Thoracic aorta (tissue), 2 donors: Measurements from ENCODE around the gene SEMA4C. TPM values are rescaled to one million over a fixed set of nuclear protein-coding genes. Genes with fewer than 3 reads are reported as not detected.

Experiments used
- ATAC-seq: fragments of 150-250 bp; one replicate; pipeline ENCODE4 v1.8.0; 2017; ENCODE audit warnings: low read depth; ENCODE audit not compliant: insufficient number of reproducible peaks, low FRiP score
- DNase-seq: peaks from one replicate; pipeline ENCODE4 v3.0.0-alpha.2; 2020; ENCODE audit warnings: low spot score
- H3K27ac ChIP-seq, 2 donors: fragments of 200-600 bp; sonication (generic); 1 replicate in 1 of 2; 2 replicates in 1 of 2; pipeline ENCODE4 v1.5.1; 2016; ENCODE audit warnings: mild to moderate bottlenecking in 2 of 2, moderate library complexity in 2 of 2
- H3K27me3 ChIP-seq: fragments of 200-600 bp; sonication (generic); replicated peaks from 2 replicates; pipeline ENCODE4 v1.6.0; 2016; ENCODE audit warnings: mild to moderate bottlenecking; ENCODE audit not compliant: insufficient read depth
- H3K36me3 ChIP-seq: fragments of 200-600 bp; sonication (generic); one replicate; pipeline ENCODE4 v1.5.1; 2016
- H3K4me1 ChIP-seq, 2 donors: fragments of 200-600 bp; sonication (generic); 1 replicate in 1 of 2; 2 replicates in 1 of 2; pipeline versions ENCODE4 v1.5.1 to v1.6.0; 2016; ENCODE audit warnings: low read depth in 2 of 2, mild to moderate bottlenecking in 1 of 2; ENCODE audit not compliant: control insufficient read depth in 1 of 2
- H3K4me3 ChIP-seq: fragments of 200-600 bp; sonication (generic); 2 replicates; pipeline ENCODE4 v1.5.1; 2016; ENCODE audit warnings: mild to moderate bottlenecking
- H3K9me3 ChIP-seq: fragments of 200-600 bp; sonication (generic); 2 replicates; pipeline ENCODE4 v1.5.1; 2016
- total RNA-seq, 2 donors: library from RNA; depleted of rRNA; stranded (reverse); fragments of >200 nt; gene quantifications; one replicate each; pipeline versions ENCODE4 v1.1.0 to v1.2.3, GENCODE V29; 2016
- TF ChIP-seq, protein P1 (sequence below): fragments of 200-600 bp; sonication (generic); IDR thresholded peaks from one replicate; pipeline ENCODE4 v1.5.1; 2019; ENCODE audit warnings: antibody characterized with exemption

The SEMA4C gene
- total RNA-seq, 2 donors from 2014 or later, result 44.1 to 66.3 TPM

DNA sequence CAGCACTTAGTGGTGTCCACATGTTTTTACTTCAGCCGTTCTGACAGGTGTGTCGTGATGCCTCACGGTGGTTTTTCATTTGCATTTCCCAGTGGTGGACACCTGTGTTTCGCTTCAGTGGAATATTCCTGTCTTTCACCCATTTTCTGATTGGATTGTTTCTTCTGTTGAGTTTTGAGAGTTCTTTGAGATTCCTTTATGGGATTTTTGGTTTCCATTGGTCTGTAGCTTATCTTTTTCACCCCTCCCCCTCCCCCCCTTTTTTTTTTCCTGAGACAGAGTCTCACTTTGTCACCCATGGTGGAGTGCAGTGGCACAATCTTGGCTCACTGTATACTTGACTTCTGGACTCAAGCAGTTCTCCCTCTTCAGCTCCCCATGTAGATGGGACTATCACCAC, 34.0 kb downstream of the SEMA4C start:
- H3K27me3 ChIP-seq, result no peaks in the 10 kb centered on the region
- H3K36me3 ChIP-seq, result peaks cover 19% of the 10 kb centered on the region
- H3K4me1 ChIP-seq, result peaks cover 0 to 10% of the 10 kb centered on the region in 2 donors
- no peak overlapping the region for H3K4me3 ChIP-seq
- no peak for DNase-seq
- no peak for ATAC-seq
- H3K27ac ChIP-seq, result no peak overlapping the region
- H3K9me3 ChIP-seq, result no peaks in the 10 kb centered on the region
- TF ChIP-seq, protein P1, sequence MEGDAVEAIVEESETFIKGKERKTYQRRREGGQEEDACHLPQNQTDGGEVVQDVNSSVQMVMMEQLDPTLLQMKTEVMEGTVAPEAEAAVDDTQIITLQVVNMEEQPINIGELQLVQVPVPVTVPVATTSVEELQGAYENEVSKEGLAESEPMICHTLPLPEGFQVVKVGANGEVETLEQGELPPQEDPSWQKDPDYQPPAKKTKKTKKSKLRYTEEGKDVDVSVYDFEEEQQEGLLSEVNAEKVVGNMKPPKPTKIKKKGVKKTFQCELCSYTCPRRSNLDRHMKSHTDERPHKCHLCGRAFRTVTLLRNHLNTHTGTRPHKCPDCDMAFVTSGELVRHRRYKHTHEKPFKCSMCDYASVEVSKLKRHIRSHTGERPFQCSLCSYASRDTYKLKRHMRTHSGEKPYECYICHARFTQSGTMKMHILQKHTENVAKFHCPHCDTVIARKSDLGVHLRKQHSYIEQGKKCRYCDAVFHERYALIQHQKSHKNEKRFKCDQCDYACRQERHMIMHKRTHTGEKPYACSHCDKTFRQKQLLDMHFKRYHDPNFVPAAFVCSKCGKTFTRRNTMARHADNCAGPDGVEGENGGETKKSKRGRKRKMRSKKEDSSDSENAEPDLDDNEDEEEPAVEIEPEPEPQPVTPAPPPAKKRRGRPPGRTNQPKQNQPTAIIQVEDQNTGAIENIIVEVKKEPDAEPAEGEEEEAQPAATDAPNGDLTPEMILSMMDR, result no peak

DNA sequence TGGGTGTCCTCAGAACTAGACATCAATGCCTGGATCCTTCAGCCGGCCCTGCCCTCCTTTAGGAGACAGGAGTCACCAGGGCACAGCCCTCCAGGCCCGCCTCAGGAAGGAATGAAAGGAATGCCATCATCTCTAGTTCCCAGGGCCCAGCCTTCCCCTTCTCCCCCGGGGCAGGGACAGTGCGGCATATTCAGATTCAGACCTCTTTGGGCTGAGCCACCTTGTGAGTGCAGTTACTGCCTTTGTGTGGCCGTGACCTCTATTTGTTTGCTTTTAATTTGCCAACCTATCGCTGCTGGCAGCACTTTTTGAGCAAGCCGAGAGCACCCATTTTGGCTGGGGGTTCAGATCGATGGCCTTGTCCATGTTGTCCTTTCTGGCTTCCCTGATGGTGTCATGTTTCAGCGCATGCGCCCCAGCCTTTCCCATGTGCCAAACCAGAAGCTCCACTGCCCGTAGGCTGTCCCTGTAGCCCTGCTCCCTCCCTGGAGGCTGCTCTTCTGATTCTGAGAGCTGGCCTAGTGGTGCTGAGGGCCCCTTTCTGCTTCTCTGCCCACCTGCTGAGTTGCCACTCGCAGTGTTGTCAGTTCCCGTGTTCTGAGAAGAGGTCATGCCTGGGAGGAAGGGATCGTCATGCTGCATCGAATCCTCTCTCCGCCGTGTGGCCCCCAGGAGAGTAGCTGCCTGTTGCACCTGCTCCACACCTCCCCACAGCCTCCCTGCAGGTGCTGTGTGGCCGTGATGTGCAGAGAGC, 36.9 kb downstream of the SEMA4C start:
- Histone ChIP-seq H3K4me3 (no peak overlapping the region), H3K36me3 (peaks cover 37% of the 10 kb centered on the region), H3K4me1 (no peaks in the 10 kb centered on the region), H3K9me3 (no peaks in the 10 kb centered on the region), H3K27ac (peak overlapping the region in 1 of 2 donors; percentile 29), H3K27me3 (no peaks in the 10 kb centered on the region)
- ATAC-seq (no peak), DNase-seq (no peak)
- TF ChIP-seq, protein P1, result no peak

DNA sequence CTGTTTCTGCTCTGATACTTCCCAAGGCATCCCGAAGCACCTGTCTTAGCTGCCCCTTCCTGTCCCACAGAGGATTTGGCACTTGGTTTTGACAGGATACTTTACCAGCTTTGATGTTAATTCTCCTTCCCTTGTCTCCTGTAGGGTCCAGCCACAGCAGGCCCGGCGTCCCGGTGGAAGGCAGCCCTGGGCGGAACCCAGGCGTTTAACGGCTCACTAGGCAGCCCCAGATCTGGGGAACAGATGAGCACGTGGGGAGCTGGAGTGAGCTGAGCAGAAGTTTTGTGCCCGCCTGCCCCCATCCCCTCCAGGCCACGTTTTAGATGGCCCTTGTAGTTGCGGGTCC, 37.5 kb downstream of the SEMA4C start:
- Histone ChIP-seq H3K4me3 (no peak overlapping the region), H3K9me3 (no peaks in the 10 kb centered on the region), H3K27ac (no peak overlapping the region), H3K27me3 (no peaks in the 10 kb centered on the region), H3K36me3 (peaks cover 37% of the 10 kb centered on the region), H3K4me1 (no peaks in the 10 kb centered on the region)
- no peak for DNase-seq
- ATAC-seq, result no peak
- TF ChIP-seq, protein P1, result no peak

DNA sequence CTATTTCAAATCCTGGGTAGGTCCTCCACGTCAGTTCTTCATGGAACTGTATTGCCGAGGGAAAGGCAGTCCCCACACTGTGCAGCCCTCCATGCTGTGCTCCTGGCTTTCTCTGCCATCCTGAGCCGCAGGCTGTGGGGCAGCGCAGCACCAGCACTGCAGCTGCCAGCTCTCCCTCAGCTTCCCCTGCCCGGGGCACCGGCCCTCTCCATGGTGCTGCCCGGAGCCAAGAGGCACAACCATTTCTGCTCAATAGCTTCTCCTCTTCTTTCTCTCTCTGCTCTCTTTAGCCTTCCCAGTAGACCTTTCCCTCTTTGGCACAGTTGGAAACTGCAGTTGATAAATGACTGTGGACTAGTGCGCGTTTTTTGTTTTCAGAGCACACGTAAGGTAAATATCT, 38.2 kb downstream of the SEMA4C start:
- Histone ChIP-seq H3K4me1 (no peaks in the 10 kb centered on the region), H3K9me3 (no peaks in the 10 kb centered on the region), H3K27ac (no peak overlapping the region), H3K36me3 (peaks cover 37% of the 10 kb centered on the region), H3K4me3 (no peak overlapping the region), H3K27me3 (no peaks in the 10 kb centered on the region)
- TF ChIP-seq, protein P1, result no peak
- ATAC-seq (no peak), DNase-seq (no peak)

DNA sequence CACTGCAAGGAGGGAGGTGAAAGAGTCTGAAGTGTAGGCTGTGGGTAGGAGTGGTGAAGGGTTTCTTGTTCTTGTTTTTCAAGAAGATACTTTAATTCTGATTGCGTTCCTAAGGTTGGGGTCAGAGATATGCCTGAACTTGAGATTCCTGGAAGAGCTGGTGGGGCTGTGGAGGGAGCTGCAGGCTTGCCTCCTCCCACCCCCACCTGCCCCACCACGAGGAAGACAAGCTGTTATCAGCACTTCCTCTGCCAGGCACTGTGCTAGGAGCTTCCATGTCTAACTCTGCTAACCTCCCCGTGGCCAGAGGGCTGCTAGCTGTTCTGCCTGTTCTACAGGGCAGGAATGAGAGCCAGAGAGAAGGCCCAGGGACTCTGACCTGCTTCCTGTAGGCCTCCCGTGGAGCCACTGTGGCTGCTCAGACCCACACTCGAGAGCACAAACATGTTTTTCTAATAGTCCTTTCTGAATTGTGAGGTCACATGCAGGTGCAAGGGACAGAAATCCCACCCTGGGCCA, 39.8 kb downstream of the SEMA4C start:
- DNase-seq, result no peak
- H3K4me1 ChIP-seq, result no peaks in the 10 kb centered on the region
- H3K36me3 ChIP-seq, result peaks cover 46% of the 10 kb centered on the region
- H3K4me3 ChIP-seq, result no peak overlapping the region
- H3K27ac ChIP-seq, result no peak overlapping the region
- no peaks in the 10 kb centered on the region for H3K9me3 ChIP-seq
- TF ChIP-seq, protein P1, result no peak
- H3K27me3 ChIP-seq, result no peaks in the 10 kb centered on the region
- no peak for ATAC-seq
